HFF-Myc (cell line): ENCODE results near the gene HMGCR.

Source experiments
- DNase-seq: peaks from one replicate; pipeline ENCODE4 v3.0.0-alpha.2; 2011; ENCODE audit warnings: low read depth; ENCODE audit errors: extremely low read depth
- H3K4me3 ChIP-seq: replicated peaks from 2 replicates; pipeline ENCODE4 v1.5.1; 2011; ENCODE audit warnings: low read depth, mild to moderate bottlenecking, control low read depth, low read length
- TF ChIP-seq, protein P1 (sequence below): IDR thresholded peaks from 2 replicates; pipeline ENCODE4 v1.5.1; 2012; ENCODE audit warnings: mild to moderate bottlenecking, low read depth, low read length, control low read depth; ENCODE audit errors: missing control alignments

Gene HMGCR

DNA sequence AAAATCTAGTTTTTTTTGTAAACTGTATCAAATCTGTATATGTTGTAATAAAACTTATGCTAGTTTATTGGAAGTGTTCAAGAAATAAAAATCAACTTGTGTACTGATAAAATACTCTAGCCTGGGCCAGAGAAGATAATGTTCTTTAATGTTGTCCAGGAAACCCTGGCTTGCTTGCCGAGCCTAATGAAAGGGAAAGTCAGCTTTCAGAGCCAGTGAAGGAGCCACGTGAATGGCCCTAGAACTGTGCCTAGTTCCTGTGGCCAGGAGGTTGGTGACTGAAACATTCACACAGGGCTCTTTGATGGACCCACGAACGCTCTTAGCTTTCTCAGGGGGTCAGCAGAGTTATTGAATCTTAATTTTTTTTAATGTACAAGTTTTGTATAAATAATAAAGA is 24.3 kb downstream of the HMGCR start:
- TF ChIP-seq, protein P1, sequence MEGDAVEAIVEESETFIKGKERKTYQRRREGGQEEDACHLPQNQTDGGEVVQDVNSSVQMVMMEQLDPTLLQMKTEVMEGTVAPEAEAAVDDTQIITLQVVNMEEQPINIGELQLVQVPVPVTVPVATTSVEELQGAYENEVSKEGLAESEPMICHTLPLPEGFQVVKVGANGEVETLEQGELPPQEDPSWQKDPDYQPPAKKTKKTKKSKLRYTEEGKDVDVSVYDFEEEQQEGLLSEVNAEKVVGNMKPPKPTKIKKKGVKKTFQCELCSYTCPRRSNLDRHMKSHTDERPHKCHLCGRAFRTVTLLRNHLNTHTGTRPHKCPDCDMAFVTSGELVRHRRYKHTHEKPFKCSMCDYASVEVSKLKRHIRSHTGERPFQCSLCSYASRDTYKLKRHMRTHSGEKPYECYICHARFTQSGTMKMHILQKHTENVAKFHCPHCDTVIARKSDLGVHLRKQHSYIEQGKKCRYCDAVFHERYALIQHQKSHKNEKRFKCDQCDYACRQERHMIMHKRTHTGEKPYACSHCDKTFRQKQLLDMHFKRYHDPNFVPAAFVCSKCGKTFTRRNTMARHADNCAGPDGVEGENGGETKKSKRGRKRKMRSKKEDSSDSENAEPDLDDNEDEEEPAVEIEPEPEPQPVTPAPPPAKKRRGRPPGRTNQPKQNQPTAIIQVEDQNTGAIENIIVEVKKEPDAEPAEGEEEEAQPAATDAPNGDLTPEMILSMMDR = no peak
- DNase-seq = no peak
- no peak overlapping the region for H3K4me3 ChIP-seq

DNA sequence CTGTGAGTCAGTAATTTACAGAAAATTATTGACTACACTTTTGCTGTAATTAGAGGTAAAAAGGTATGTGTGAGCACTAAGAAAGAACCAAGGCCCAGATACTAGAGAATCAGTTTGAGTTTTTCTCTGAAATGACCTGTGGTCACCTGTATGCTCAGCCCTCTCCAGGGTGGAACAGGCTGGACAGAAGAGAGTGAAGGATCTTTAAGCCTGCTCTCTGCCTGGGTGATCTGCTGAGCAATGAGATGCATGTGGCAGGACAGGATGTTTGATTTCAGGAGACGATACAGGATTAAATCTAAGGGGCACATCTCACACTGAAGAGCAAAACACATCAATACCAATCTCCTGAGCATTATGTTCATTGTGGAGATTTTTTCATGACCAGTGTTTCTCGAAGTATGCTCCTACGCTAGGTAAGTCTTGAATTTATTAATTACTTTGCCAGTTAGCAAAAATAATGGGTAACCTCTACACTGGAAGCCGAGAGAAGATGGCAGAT is 25.5 kb downstream of the HMGCR start:
- no peak for DNase-seq
- TF ChIP-seq, protein P1 = no peak
- H3K4me3 ChIP-seq = no peak overlapping the region

DNA sequence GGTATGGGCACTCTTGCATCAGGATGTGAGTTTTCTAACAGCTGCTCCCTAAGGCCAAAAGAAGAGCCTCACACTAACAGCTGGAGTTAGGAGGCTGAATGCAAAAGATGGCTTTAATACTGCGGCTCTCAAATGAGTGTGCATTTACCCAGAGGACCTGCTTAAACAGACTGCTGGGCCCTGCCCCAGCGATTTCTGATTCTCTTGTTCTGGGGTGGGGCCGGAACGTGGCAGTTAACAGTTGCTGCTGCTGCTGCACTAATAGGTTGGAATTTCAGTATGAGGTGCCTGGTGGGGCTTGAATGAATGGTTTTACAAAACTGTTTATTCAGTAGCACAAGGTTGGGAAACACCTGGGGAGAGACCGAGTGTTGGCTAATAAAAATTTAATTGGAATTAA is 26.1 kb downstream of the HMGCR start:
- TF ChIP-seq, protein P1 = no peak
- no peak for DNase-seq
- no peak overlapping the region for H3K4me3 ChIP-seq

DNA sequence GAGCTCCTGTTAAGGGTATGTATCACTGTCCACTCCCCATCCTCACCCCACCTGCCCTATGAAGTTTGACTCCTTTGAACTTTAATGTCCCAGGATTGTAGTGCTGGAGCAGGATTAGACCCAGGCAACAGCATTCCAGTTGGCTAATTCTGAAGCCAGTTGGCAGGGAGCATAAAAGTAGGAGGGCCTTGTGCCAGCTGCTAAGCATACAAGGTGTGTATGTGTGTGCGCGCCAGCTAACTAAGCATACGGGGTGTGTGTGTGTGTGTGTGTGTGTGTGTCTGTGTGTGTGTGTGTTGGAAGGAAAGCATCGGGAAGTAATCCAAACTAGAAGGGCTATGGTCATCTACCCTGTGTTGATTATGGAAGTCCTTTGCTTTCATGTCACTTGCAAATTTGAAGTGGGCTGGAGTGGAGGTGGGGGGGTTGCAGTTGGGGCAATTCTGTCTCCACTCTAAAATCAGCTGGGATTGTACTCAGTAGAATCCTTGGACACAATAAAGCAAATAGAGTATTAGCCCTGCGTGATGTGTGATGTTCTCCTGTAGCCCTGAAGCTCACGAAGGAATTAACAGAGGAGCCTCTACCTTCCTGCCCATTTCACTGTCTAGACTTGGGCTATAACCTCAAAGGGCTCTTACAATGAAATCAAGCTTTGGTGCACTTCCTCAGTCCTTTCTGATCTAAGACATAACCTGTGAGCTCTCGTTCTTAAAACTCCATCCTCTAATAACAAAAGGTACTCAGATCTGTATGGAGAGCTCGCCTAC is 26.9 kb downstream of the HMGCR start:
- DNase-seq = no peak
- no peak overlapping the region for H3K4me3 ChIP-seq
- TF ChIP-seq, protein P1 = no peak

DNA sequence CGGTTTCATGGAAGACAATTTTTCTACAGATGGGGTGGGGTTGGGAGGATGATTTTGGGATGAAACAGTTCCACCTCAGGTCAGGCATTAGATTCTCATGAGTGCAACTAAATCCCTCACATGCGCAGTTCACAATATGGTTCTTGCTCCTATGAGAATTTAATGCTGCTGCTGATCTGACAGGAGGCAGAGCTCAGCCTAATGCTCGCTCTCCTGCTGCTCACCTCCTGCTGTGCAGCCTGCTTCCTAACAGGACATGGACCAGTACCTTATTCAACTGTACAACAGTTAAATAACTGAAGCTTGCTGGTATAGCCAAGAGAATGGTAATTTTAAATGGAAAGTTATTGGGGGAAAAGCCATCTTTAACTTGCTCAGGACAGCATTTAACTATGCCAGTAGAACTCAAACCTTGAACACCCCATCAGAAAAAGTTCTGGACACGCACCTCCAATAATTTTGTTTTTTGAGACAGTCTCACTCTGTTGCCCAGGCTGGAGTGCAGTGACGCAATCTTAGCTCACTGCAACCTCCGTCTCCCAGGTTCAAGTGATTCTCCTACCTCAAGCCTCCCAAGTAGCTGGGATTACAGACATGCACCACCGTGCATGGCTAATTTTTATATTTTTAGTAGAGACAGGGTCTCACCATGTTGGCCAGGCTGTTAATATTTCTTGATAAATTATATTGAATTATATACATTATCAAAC is 27.7 kb downstream of the HMGCR start:
- DNase-seq = no peak
- no peak overlapping the region for H3K4me3 ChIP-seq
- TF ChIP-seq, protein P1 = no peak

GRCh38 chr5:75365740-75366139 is 28.7 kb downstream of the HMGCR start:
- DNase-seq = no peak
- no peak overlapping the region for H3K4me3 ChIP-seq
- TF ChIP-seq, protein P1 = no peak
